Naive thymus-derived CD8-positive, alpha-beta T cell (primary cell): ENCODE results near the gene VPS37D. TPM values are rescaled to one million over a fixed set of nuclear protein-coding genes. Genes with fewer than 3 reads are reported as not detected.
A peak's percentile ranks its signal among the peaks of the same experiment; 100 is the strongest.

ENCODE experiments used
- ATAC-seq, 2 donors: fragments of 150-1000 bp; cut with Tn5 transposase in 1 of 2; sonication (Bioruptor Pico), chemical (Tn5 transposase) in 1 of 2; 1 replicate in 1 of 2; 2 replicates in 1 of 2; pipeline ENCODE4 v1.10.0; 2021; ENCODE audit warnings: mild to moderate bottlenecking in 2 of 2, moderate library complexity in 2 of 2
- POLR2A ChIA-PET: fragments of 350-600 bp; sonication (Branson Sonifier 250); formaldehyde crosslinking; loops from one replicate; lab custom pipeline; 2021; ENCODE audit warnings: antibody characterized with exemption; lab: Charles Lee
- DNase-seq, 10 donors: peaks; one replicate each; pipeline versions ENCODE4 v3.0.0 to v3.0.0-alpha.2; 2020 to 2022
- H3K27ac Mint-ChIP-seq, 10 donors: one replicate each; pipeline ENCODE4 v1.8.0; 2020 to 2022; ENCODE audit warnings: mild to moderate bottlenecking in 10 of 10, mixed read lengths in 10 of 10, moderate library complexity in 4 of 10, inconsistent platforms in 1 of 10
- H3K27me3 Mint-ChIP-seq, 5 donors: one replicate each; pipeline ENCODE4 v1.8.0; 2021 to 2022; ENCODE audit warnings: mixed read lengths in 5 of 5
- H3K36me3 Mint-ChIP-seq, 3 donors: one replicate each; pipeline ENCODE4 v1.8.0; 2020 to 2022; ENCODE audit warnings: mixed read lengths in 3 of 3, mild to moderate bottlenecking in 2 of 3, inconsistent platforms in 1 of 3
- H3K4me1 Mint-ChIP-seq, 4 donors: one replicate each; pipeline ENCODE4 v1.8.0; 2021 to 2022; ENCODE audit warnings: mixed read lengths in 4 of 4
- H3K4me3 Mint-ChIP-seq, 10 donors: one replicate each; pipeline ENCODE4 v1.8.0; 2020 to 2022; ENCODE audit warnings: mild to moderate bottlenecking in 10 of 10, mixed read lengths in 10 of 10, moderate library complexity in 6 of 10, inconsistent platforms in 1 of 10
- H3K9me3 Mint-ChIP-seq, 9 donors: one replicate each; pipeline ENCODE4 v1.8.0; 2020 to 2022; ENCODE audit warnings: mixed read lengths in 9 of 9, mild to moderate bottlenecking in 3 of 9, inconsistent platforms in 1 of 9, moderate library complexity in 1 of 9
- polyA plus RNA-seq, 3 donors: library from polyadenylated mRNA; unstranded; fragments of 300-500 nt; fragmentation: Illumina TruSeq; gene quantifications; one replicate each; pipeline ENCODE4 v1.2.3, GENCODE V29; 2021
- total RNA-seq, 8 experiments: library from RNA in 2 of 8; stranded (reverse) in 2 of 8; gene quantifications; one replicate each; pipeline ENCODE4 v1.2.3 and lab custom pipeline; 2021 to 2026

The VPS37D gene
- total and polyA plus RNA-seq, 5 experiments from 2014 or later, result 0.14 to 1.0 (median 0.46) TPM; not detected in 1

DNA sequence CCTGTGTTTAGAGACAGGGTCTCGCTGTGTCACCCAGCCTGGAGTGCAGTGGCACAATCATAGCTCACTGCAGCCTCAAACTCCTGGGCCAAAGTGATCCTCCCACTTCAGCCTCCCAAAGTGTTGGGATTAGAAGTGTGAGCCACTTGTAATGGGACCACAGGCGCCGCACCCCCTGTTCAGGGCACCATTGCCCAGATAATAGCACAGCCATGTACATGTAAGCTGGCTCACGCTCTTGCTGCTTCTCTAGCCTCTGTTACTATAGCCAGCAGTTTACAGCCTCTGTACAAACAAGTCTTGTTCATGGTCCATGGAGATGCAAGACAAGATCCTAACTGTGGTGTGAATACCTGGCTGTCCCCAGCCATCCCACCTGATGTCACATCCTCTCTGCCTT, 39.1 kb upstream of the VPS37D start:
- DNase-seq, result no peak
- peaks cover 2 to 5% (median 3%) of the 10 kb centered on the region in 4 donors for H3K4me1 Mint-ChIP-seq

DNA sequence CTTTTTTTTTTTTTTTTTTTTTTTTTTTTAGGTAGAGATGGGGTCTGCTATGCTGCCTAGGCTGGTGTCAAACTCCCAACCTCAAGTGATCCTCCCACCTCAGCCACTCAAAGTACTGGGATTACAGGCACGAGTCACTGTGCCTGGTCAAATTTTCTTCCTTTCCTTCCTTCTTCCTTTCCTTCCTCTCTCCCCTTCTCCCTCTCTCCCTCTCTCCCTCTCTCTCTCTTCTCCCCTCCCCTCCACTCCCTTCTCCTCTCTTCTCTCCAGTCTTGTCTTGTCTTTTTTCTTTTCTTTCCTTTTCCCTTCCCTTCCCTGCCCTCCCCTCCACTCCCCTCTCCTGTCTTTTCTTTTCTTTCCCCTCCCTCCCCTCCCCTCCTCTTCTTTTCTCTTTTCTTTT, 36.1 kb upstream of the VPS37D start:
- H3K36me3 Mint-ChIP-seq, result no peaks in the 10 kb centered on the region
- H3K9me3 Mint-ChIP-seq, result no peaks in the 10 kb centered on the region
- no peak for DNase-seq
- no peak overlapping the region for H3K4me3 Mint-ChIP-seq
- no peaks in the 10 kb centered on the region for H3K4me1 Mint-ChIP-seq
- no peak overlapping the region for H3K27ac Mint-ChIP-seq
- POLR2A ChIA-PET, result no interaction called here
- no peak for ATAC-seq
- peaks cover 18 to 66% (median 49%) of the 10 kb centered on the region in 5 donors for H3K27me3 Mint-ChIP-seq

More for the DNA sequence above, 39.1 kb upstream of the VPS37D start:
- H3K27me3 Mint-ChIP-seq, result peaks cover 8 to 67% (median 45%) of the 10 kb centered on the region in 5 donors
- no peaks in the 10 kb centered on the region for H3K36me3 Mint-ChIP-seq
- no peak for ATAC-seq
- POLR2A ChIA-PET, result no interaction called here
- H3K4me3 Mint-ChIP-seq, result no peak overlapping the region
- H3K27ac Mint-ChIP-seq, result peak overlapping the region in 1 of 10 donors; percentile 49
- no peaks in the 10 kb centered on the region for H3K9me3 Mint-ChIP-seq

DNA sequence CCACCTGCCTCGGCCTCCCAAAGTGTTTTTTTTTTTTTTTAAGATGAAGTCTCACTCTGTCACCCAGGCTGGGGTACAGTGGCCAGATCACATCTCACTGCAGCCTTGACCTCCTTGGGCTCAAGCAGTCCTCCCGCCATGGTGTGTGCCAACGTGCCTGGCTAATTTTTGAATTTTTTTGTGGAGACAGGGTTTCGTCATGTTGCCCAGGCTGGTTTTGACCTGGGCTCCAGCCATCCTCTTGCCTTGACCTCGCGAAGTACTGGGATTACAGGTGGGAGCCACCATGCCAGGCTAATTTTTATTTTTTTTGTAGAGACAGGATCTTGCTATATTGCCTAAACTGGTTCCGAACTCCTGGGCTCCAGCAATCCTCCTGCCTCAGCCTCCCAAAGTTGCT, 34.3 kb upstream of the VPS37D start:
- ATAC-seq, result no peak
- Mint-ChIP-seq H3K27ac (no peak overlapping the region), H3K4me1 (no peaks in the 10 kb centered on the region), H3K4me3 (no peak overlapping the region), H3K27me3 (peaks cover 17 to 53% (median 34%) of the 10 kb centered on the region in 5 donors), H3K9me3 (no peaks in the 10 kb centered on the region), H3K36me3 (no peaks in the 10 kb centered on the region)
- DNase-seq, result no peak
- POLR2A ChIA-PET, result no interaction called here

DNA sequence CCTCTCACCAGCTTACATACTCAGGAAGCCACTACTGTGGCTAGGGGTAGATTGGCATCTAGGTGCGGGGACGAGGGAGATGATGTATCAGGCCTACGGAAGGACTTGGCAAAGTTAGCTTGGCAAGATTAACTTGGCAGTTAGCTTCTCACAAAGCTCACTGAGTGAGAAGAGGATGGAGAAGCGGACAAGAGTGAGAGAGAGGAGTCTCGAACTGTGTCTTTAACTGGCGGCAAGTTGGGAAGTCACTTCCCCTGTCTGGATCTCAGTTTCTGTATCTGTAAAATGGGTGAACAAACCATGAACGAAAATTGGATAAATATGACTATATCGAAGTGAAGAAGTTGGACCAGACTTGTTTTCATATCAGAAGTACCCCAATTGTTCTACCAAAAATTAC, 33.8 kb upstream of the VPS37D start:
- DNase-seq (no peak), ATAC-seq (no peak)
- Mint-ChIP-seq H3K9me3 (peaks cover 0 to 2% (median 0%) of the 10 kb centered on the region in 9 donors), H3K27me3 (peaks cover 17 to 48% (median 28%) of the 10 kb centered on the region in 5 donors), H3K4me1 (no peaks in the 10 kb centered on the region), H3K36me3 (no peaks in the 10 kb centered on the region), H3K27ac (no peak overlapping the region), H3K4me3 (no peak overlapping the region)
- POLR2A ChIA-PET, result no interaction called here

DNA sequence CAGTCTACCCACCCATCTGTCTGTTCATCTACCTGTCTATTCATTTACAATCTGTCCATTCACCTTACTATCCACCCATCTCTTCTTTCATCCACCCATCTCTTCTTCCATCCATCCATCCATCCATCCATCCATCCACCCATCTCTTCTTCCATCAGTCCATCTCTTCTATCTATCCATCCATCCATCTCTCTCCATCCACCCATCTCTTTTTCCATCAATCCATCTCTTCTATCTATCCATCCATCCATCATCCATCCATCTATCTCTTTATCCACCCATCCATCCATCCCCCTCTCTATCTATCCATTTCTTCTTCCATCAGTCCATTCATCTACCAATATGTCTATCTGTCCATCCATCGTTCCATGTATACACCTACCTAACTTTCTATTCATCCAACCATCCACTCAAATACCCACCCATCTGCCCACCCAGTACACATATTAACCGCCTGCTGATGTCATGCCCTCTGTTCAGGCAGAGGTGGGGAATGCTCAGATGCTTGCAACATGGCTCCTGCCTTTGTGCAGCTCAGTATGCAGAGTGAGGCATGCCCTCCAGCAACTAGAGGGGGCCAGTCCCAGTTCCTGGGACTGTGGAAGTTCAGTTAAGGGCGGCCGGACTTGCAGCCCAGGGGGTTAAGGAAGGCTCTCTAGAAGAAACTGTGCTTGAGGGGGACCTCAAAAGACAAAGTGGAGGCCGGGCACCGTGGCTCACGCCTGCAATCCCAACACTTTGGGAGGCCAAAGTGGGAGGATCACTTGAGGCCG, 32.0 kb upstream of the VPS37D start:
- POLR2A ChIA-PET, result no interaction called here
- ATAC-seq (no peak), DNase-seq (no peak)
- H3K9me3 Mint-ChIP-seq, result peaks cover 0 to 8% (median 0%) of the 10 kb centered on the region in 9 donors
- no peaks in the 10 kb centered on the region for H3K4me1 Mint-ChIP-seq
- no peak overlapping the region for H3K27ac Mint-ChIP-seq
- H3K4me3 Mint-ChIP-seq, result no peak overlapping the region
- no peaks in the 10 kb centered on the region for H3K36me3 Mint-ChIP-seq
- H3K27me3 Mint-ChIP-seq, result peaks cover 14 to 40% (median 27%) of the 10 kb centered on the region in 5 donors

DNA sequence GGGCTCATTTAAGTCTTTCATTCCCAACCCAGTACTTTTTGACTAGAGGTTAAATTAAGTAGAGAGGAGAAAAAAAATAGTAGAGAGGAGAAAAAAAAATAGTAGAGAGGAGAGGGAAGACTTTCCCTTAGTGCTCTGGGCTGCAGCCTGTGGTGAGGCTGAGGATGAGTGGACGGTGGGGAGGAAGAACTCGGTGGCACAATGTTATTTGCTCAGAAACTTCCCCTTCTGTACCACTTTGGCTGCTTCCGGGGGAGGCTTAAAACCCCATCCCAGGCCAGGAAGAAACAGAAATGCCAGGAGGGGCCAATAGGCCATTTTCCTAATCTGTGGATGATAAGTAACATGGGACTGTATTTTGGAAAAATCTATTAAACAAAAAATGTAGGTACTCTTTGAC, 28.7 kb upstream of the VPS37D start:
- H3K27me3 Mint-ChIP-seq, result peaks cover 7 to 23% (median 13%) of the 10 kb centered on the region in 5 donors
- DNase-seq, result no peak
- peaks cover 0 to 4% (median 0%) of the 10 kb centered on the region in 3 donors for H3K36me3 Mint-ChIP-seq
- no peaks in the 10 kb centered on the region for H3K4me1 Mint-ChIP-seq
- H3K4me3 Mint-ChIP-seq, result no peak overlapping the region
- ATAC-seq, result no peak
- H3K9me3 Mint-ChIP-seq, result peaks cover 0 to 21% (median 3%) of the 10 kb centered on the region in 9 donors
- POLR2A ChIA-PET, result no interaction called here
- no peak overlapping the region for H3K27ac Mint-ChIP-seq

DNA sequence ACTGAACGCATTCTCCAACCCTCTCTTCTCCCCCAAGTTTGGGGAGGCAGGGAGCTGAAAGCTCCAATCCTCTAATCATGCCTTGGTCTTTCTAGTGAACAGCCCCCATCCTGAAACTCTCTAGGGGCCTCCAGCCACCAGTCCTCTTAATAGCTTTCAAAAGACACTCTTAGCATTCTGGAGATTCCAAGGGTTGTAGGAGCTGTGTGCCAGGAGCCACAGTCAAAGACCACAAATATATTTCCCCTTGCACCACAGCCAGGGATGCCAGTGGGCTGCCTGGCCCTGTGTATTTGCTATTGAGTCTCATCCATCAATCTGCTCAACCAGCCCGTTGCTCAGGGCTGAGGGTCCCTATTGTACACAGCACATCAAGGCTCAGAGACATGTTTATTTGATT, 24.8 kb upstream of the VPS37D start:
- peaks cover 0 to 21% (median 3%) of the 10 kb centered on the region in 9 donors for H3K9me3 Mint-ChIP-seq
- ATAC-seq, result no peak

DNA sequence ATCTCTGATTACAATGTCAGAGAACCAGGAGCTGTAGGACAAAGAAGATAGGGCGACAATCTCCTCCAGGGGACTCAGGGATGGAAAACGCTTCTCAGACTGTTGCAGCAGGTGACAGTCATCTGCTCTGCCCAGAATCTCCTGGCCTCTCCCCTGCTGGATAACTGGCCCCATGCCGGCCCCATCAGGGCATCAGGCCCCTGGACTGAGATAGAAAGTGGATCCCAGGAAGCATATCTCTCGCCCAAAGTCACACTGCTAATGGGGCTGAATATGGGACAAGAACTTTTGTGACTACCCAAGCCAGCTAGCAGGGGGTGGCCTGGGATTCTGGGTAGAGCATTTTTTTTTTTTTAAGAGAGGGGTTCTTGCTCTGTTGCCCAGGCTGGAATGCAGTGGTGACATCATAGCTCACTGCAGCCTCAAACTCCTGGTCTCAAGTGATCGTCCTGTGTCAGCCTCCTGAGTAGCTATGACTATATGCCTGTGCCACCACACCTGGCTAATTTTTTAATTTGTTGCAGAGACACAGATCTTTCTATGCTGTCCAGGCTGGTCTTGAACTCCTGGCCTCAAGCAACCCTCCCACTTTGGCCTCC, 22.8 kb upstream of the VPS37D start:
- POLR2A ChIA-PET, result no interaction called here
- DNase-seq, result no peak
- peaks cover 11 to 19% (median 12%) of the 10 kb centered on the region in 4 donors for H3K4me1 Mint-ChIP-seq
- no peak overlapping the region for H3K27ac Mint-ChIP-seq
- H3K27me3 Mint-ChIP-seq, result peaks cover 16 to 51% (median 32%) of the 10 kb centered on the region in 5 donors
- H3K36me3 Mint-ChIP-seq, result peaks cover 0 to 4% (median 4%) of the 10 kb centered on the region in 3 donors
- H3K9me3 Mint-ChIP-seq, result peaks cover 0 to 19% (median 3%) of the 10 kb centered on the region in 9 donors
- no peak overlapping the region for H3K4me3 Mint-ChIP-seq
- ATAC-seq, result no peak

More for the DNA sequence above, 24.8 kb upstream of the VPS37D start:
- POLR2A ChIA-PET, result no interaction called here
- Mint-ChIP-seq H3K36me3 (peaks cover 0 to 4% (median 0%) of the 10 kb centered on the region in 3 donors), H3K27me3 (peaks cover 8 to 34% (median 17%) of the 10 kb centered on the region in 5 donors), H3K27ac (no peak overlapping the region), H3K4me3 (no peak overlapping the region), H3K4me1 (peaks cover 0 to 2% (median under 1%) of the 10 kb centered on the region in 4 donors)
- DNase-seq, result no peak

DNA sequence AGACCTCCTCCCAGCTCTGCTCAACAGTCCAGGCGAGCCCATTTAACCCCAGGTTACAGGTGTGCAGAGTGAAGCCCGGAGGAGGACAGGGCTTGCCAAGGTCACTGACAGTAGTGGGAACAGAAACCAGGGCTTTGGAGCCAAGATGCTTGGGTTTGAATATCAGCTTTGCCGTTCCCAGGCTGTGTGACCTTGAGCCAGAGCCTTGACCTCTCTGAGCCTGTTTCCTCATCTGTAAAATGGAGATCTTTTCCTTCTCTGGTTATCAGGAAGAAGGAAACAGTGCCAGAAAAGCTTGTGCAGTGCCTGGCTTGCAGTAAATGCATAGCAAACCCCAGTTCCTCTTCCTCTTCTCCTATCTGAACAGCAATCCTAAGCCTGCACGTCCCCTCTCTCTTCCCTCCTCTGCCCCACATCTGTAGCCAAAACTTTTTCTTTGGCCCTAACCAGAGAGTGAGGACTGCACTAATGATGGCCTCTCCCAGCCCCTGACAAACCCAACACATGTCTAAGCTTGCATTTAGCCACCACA, 21.9 kb upstream of the VPS37D start:
- ATAC-seq (no peak), DNase-seq (no peak)
- H3K4me1 Mint-ChIP-seq, result peaks cover 11 to 20% (median 12%) of the 10 kb centered on the region in 4 donors
- POLR2A ChIA-PET, result no interaction called here
- H3K36me3 Mint-ChIP-seq, result peaks cover 0 to 4% (median 4%) of the 10 kb centered on the region in 3 donors
- peaks cover 0 to 15% (median 3%) of the 10 kb centered on the region in 9 donors for H3K9me3 Mint-ChIP-seq
- peak overlapping the region in 3 of 10 donors; percentile 12 to 52 (median 30) for H3K27ac Mint-ChIP-seq
- H3K4me3 Mint-ChIP-seq, result no peak overlapping the region
- H3K27me3 Mint-ChIP-seq, result peaks cover 16 to 60% (median 37%) of the 10 kb centered on the region in 5 donors

DNA sequence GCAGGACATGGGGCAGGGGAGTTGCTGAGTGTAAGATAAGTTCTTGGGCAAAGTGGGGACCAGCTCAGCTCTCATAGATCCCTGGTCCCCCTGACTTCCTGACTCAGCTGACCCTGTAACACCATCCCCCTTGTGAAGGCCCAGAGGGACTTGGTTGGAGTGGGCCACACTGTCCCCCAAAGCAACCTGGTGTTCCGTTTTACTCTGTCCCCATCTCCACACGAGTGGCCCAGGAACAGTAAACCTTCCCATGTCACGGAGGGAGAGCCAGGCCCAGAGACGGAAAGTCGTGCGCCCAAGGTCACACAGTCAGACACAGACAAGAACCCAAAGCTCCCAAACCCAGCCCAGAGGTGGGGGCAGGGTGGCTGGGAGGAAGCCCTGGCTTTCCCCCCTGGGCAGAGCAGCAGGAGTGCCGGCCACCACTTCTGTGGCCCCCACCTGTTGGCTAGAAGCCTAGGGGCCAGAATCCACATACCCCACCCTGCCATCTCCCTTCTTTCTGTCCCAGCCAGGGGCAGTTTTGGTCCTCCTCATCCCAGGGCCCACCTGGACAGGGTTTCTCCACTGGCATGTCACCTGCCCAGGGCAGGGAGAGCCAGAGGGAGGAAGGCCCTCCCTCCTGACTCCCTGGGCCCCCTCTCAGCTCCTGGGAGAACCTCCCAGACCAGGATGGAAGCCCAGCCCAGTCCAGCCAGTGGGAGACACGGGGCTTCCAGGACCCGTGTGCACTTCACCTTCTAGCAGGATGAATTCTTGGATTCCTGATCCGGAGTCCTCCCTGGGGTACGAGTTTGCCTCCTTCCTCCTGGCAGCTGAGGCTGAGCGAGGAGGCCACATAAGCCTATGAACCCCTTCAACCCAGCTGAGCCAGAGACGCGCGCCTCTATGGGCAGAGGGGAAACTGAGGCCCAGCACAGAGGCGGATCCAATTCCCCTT, 20.6 kb upstream of the VPS37D start:
- Mint-ChIP-seq H3K27me3 (peaks cover 18 to 72% (median 44%) of the 10 kb centered on the region in 5 donors), H3K4me1 (peaks cover 11 to 20% (median 12%) of the 10 kb centered on the region in 4 donors), H3K9me3 (peaks cover 0 to 3% (median under 1%) of the 10 kb centered on the region in 9 donors), H3K27ac (no peak overlapping the region), H3K4me3 (peak overlapping the region in 9 of 10 donors; percentile 15 to 78 (median 54)), H3K36me3 (peaks cover 0 to 4% (median under 1%) of the 10 kb centered on the region in 3 donors)
- no peak for ATAC-seq
- DNase-seq, result no peak
- POLR2A ChIA-PET, result interaction anchor here (0.7 kb wide), 1 partner anchor 41 kb away, joined by 7 read pairs; no protein-coding TSS in a partner anchor

DNA sequence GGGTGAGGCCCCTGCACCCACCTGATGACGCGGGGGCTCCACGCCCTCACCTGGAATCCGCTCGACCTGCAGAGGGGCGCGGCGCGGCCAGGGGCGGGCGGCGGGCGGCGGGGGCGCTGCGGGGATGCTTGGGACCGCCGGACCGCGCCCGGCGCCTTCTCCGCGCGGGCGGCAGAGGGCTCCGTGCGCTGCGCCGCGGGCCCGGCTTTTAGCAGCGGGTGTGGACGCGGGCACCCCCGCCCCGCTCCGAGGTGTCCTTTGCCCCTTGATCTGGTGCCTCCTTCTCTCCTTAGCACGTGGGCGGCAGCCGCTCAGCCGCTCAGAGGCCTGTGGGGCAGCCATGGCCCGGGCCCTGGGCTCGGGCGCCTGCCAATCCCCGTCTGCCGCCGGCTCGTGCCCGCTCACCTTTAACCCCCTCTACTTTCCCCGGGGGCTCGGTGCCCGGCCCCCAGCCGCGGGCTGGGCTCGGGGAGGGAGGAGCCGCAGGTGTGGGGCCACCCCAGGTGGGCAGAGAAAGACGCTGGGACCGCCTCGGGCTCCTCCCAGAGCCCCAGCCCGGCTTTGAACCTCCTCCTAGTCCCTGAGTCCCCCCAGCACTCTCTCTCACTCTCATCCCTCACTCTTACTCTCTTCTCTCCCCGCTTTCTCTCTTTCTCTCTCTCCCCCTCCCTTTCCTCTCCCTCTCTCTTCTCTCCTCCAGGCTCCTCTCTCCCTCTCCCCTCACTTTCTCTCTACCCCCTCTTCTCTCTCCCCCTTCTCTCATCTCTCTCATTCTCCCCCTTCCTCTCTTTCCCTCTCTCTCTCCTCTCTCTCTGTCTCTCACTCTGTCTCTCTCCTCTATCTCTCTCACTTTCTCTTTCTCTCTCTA, 19.7 kb upstream of the VPS37D start:
- POLR2A ChIA-PET, result interaction anchor here (0.7 kb wide), 1 partner anchor 42 kb away, joined by 7 read pairs; no protein-coding TSS in a partner anchor
- Mint-ChIP-seq H3K27me3 (peaks cover 23 to 74% (median 49%) of the 10 kb centered on the region in 5 donors), H3K27ac (peak overlapping the region in 1 of 10 donors; percentile 66), H3K4me1 (peaks cover 11 to 20% (median 12%) of the 10 kb centered on the region in 4 donors), H3K36me3 (peaks cover 0 to 4% (median 0%) of the 10 kb centered on the region in 3 donors), H3K4me3 (peak overlapping the region; percentile 46 to 82 (median 66)), H3K9me3 (peaks cover 0 to under 1% (median 0%) of the 10 kb centered on the region in 9 donors)
- DNase-seq, result peak in 7 of 10 donors; percentile 16 to 41 (median 30)
- peak; percentile 87 to 94 for ATAC-seq
